H1 (cell line): Measurements from ENCODE around the gene NOXO1. TPM values are rescaled to one million over a fixed set of nuclear protein-coding genes. Genes with fewer than 3 reads are reported as not detected.

ENCODE experiments used
- CTCF ChIA-PET: fragments of 300-600 bp; sonication (Branson Sonifier 250); formaldehyde crosslinking; loops from one replicate; lab custom pipeline; 2021; ENCODE audit not compliant: partially characterized antibody; lab: Charles Lee
- POLR2A ChIA-PET: fragments of 300-600 bp; sonication (Branson Sonifier 250); formaldehyde crosslinking; loops from one replicate; lab custom pipeline; 2021; ENCODE audit warnings: inconsistent platforms; ENCODE audit not compliant: partially characterized antibody; lab: Charles Lee
- DNase-seq, 2 experiments: peaks; one replicate each; pipeline versions ENCODE4 v3.0.0 to v3.0.0-alpha.2; 2010 to 2022; ENCODE audit warnings: low spot score in 2 of 2, low read depth in 1 of 2, mixed read lengths in 1 of 2
- FAIRE-seq: peaks from 2 replicates; lab custom pipeline; 2011; peaks lifted over from hg19 to GRCh38; lab: Jason Lieb, UNC
- H2AFZ ChIP-seq: 2 replicates; pipeline ENCODE4 v1.8.1; 2012; ENCODE audit warnings: low read length, inconsistent platforms
- H2AK5ac ChIP-seq: 2 replicates; pipeline ENCODE4 v1.6.1; 2013; ENCODE audit warnings: low read depth, low read length
- H2BK120ac ChIP-seq: replicated peaks from 2 replicates; pipeline ENCODE3; 2013; ENCODE audit warnings: low read depth, low read length, inconsistent platforms
- H2BK12ac ChIP-seq: 2 replicates; pipeline ENCODE4 v1.6.1; 2013; ENCODE audit warnings: low read depth, low read length
- H2BK15ac ChIP-seq: 2 replicates; pipeline ENCODE4 v1.6.1; 2013; ENCODE audit warnings: low read length
- H2BK20ac ChIP-seq: 2 replicates; pipeline ENCODE4 v1.6.1; 2013; ENCODE audit warnings: low read length
- H2BK5ac ChIP-seq: 2 replicates; pipeline ENCODE4 v1.6.1; 2013; ENCODE audit warnings: low read depth, low read length
- H3K14ac ChIP-seq: 2 replicates; pipeline ENCODE4 v1.6.1; 2013; ENCODE audit warnings: inconsistent platforms; ENCODE audit not compliant: insufficient read length
- H3K18ac ChIP-seq: 2 replicates; pipeline ENCODE4 v1.6.1; 2013; ENCODE audit warnings: low read length; ENCODE audit errors: extremely low read depth
- H3K23ac ChIP-seq: 2 replicates; pipeline ENCODE4 v1.6.1; 2013; ENCODE audit warnings: inconsistent platforms; ENCODE audit not compliant: insufficient read length
- H3K23me2 ChIP-seq: 2 replicates; pipeline ENCODE4 v1.6.1; 2013; ENCODE audit warnings: low read depth, low read length
- H3K27ac ChIP-seq: 2 replicates; pipeline ENCODE4 v1.6.1; 2011; ENCODE audit warnings: low read depth, low read length, inconsistent platforms
- H3K27me3 ChIP-seq, 4 experiments: replicated peaks in 1 of 4; 1 replicate in 1 of 4; 2 replicates in 3 of 4; pipeline versions ENCODE4 v1.6.1 to v1.8.1; 2011 to 2013; ENCODE audit warnings: low read length in 3 of 4, mild to moderate bottlenecking in 3 of 4, inconsistent platforms in 2 of 4, mixed read lengths in 2 of 4, moderate library complexity in 1 of 4; ENCODE audit not compliant: control insufficient read depth in 3 of 4, insufficient read depth in 3 of 4; ENCODE audit errors: extremely low read depth in 1 of 4
- H3K36me3 ChIP-seq, 4 experiments: 2 replicates each; pipeline versions ENCODE4 v1.6.1 to v1.8.1; 2011 to 2013; ENCODE audit warnings: mild to moderate bottlenecking in 4 of 4, low read length in 3 of 4, moderate library complexity in 2 of 4, control low read depth in 1 of 4, inconsistent platforms in 1 of 4; ENCODE audit not compliant: insufficient read depth in 4 of 4, control insufficient read depth in 2 of 4
- H3K4ac ChIP-seq: replicated peaks from 2 replicates; pipeline ENCODE3; 2013; ENCODE audit warnings: low read length, low read depth, mixed read lengths, inconsistent platforms; ENCODE audit not compliant: insufficient read length
- H3K4me1 ChIP-seq, 4 experiments: replicated peaks in 1 of 4; 1 replicate in 1 of 4; 2 replicates in 3 of 4; pipeline versions ENCODE4 v1.6.1 to v1.8.1; 2011 to 2013; ENCODE audit warnings: low read length in 3 of 4, inconsistent platforms in 2 of 4, mixed read lengths in 1 of 4; ENCODE audit not compliant: insufficient read depth in 4 of 4, control insufficient read depth in 3 of 4
- H3K4me2 ChIP-seq, 2 experiments: 2 replicates each; pipeline versions ENCODE4 v1.6.1 to v1.8.1; 2011 to 2013; ENCODE audit warnings: low read depth in 2 of 2, low read length in 2 of 2, control low read depth in 1 of 2, inconsistent platforms in 1 of 2, mild to moderate bottlenecking in 1 of 2; ENCODE audit not compliant: insufficient read depth in 1 of 2
- H3K4me3 ChIP-seq, 4 experiments: fragments of 200-600, 300-600 bp in 1 of 4; sonication (generic), shearing (Covaris generic), sonication (Bioruptor Twin) in 1 of 4; 2 replicates each; pipeline versions ENCODE4 v1.5.1 to v1.8.1; 2011 to 2016; ENCODE audit warnings: low read length in 4 of 4, low read depth in 3 of 4, control low read depth in 2 of 4, inconsistent platforms in 2 of 4, mild to moderate bottlenecking in 2 of 4, mixed read lengths in 1 of 4, moderate library complexity in 1 of 4; ENCODE audit not compliant: insufficient read depth in 2 of 4; ENCODE audit errors: extremely low read depth in 1 of 4
- H3K56ac ChIP-seq: replicated peaks from 2 replicates; pipeline ENCODE3; 2013; ENCODE audit warnings: low read depth, mild to moderate bottlenecking, mixed read lengths, low read length, inconsistent platforms; ENCODE audit not compliant: insufficient read length
- H3K79me1 ChIP-seq: 2 replicates; pipeline ENCODE4 v1.6.1; 2013; ENCODE audit warnings: low read depth, low read length, control low read depth
- H3K79me2 ChIP-seq, 2 experiments: 2 replicates each; pipeline versions ENCODE4 v1.6.1 to v1.8.1; 2012 to 2013; ENCODE audit warnings: low read length in 2 of 2, mild to moderate bottlenecking in 2 of 2, inconsistent platforms in 1 of 2; ENCODE audit not compliant: insufficient read depth in 2 of 2, control insufficient read depth in 1 of 2
- H3K9ac ChIP-seq, 4 experiments: replicated peaks in 1 of 4; 1 replicate in 1 of 4; 2 replicates in 3 of 4; pipeline versions ENCODE4 v1.6.1 to v1.8.1; 2011 to 2013; ENCODE audit warnings: low read depth in 3 of 4, low read length in 3 of 4, control low read depth in 2 of 4, mild to moderate bottlenecking in 2 of 4, moderate library complexity in 2 of 4, inconsistent platforms in 1 of 4; ENCODE audit errors: extremely low read depth in 1 of 4
- H3K9me3 ChIP-seq, 2 experiments: 2 replicates each; pipeline versions ENCODE4 v1.6.1 to v1.8.1; 2012 to 2013; ENCODE audit warnings: mild to moderate bottlenecking in 2 of 2, moderate library complexity in 2 of 2, control low read depth in 1 of 2, inconsistent platforms in 1 of 2, low read depth in 1 of 2, low read length in 1 of 2, mixed read lengths in 1 of 2; ENCODE audit not compliant: insufficient read depth in 2 of 2
- H4K20me1 ChIP-seq, 2 experiments: replicated peaks in 1 of 2; 2 replicates each; pipeline versions ENCODE3 to v1.8.1; 2011 to 2013; ENCODE audit warnings: inconsistent platforms in 2 of 2, low read length in 2 of 2, mild to moderate bottlenecking in 1 of 2; ENCODE audit not compliant: insufficient read depth in 2 of 2, control insufficient read depth in 1 of 2
- H4K5ac ChIP-seq: 2 replicates; pipeline ENCODE4 v1.6.1; 2013; ENCODE audit warnings: low read length, low read depth, mixed read lengths, inconsistent platforms; ENCODE audit not compliant: insufficient read length
- H4K8ac ChIP-seq: 2 replicates; pipeline ENCODE4 v1.8.0; 2013; ENCODE audit warnings: mild to moderate bottlenecking, moderate library complexity, low read length, inconsistent platforms; ENCODE audit not compliant: insufficient read depth; ENCODE audit errors: extremely low read depth
- H4K91ac ChIP-seq: replicated peaks from 2 replicates; pipeline ENCODE3; 2013; ENCODE audit warnings: low read length, mixed read lengths, inconsistent platforms; ENCODE audit not compliant: insufficient read length
- CEBPB ChIP-seq: IDR thresholded peaks from 2 replicates; pipeline ENCODE4 v1.6.1; 2012; ENCODE audit warnings: low read depth, low read length
- CHD2 ChIP-seq: IDR thresholded peaks from 2 replicates; pipeline ENCODE4 v1.6.1; 2012; ENCODE audit warnings: low read length, improper control_type of control experiment
- CTBP2 ChIP-seq: IDR thresholded peaks from 2 replicates; pipeline ENCODE4 v1.7.0; 2011; ENCODE audit warnings: borderline replicate concordance, mild to moderate bottlenecking, moderate library complexity, mixed read lengths, low read length; ENCODE audit not compliant: insufficient read depth, insufficient read length
- E2F6 ChIP-seq: IDR thresholded peaks from 2 replicates; pipeline ENCODE4 v1.6.1; 2012; ENCODE audit warnings: inconsistent platforms
- EZH2 ChIP-seq: fragments of 200-600 bp; sonication (generic); IDR thresholded peaks from 2 replicates; pipeline ENCODE4 v1.7.1; 2012; ENCODE audit warnings: low read depth, mild to moderate bottlenecking, moderate library complexity, low read length, inconsistent platforms; ENCODE audit not compliant: severe bottlenecking
- FOSL1 ChIP-seq: IDR thresholded peaks from 2 replicates; pipeline ENCODE4 v1.6.1; 2011; ENCODE audit warnings: mild to moderate bottlenecking, low read depth, low read length, moderate library complexity; ENCODE audit not compliant: insufficient read depth
- JUND ChIP-seq: IDR thresholded peaks from 2 replicates; pipeline ENCODE4 v1.6.1; 2011; ENCODE audit warnings: mild to moderate bottlenecking, improper control_type of control experiment, low read length
- POLR2A ChIP-seq, 2 experiments: IDR thresholded peaks; 1 replicate in 1 of 2; 2 replicates in 1 of 2; pipeline ENCODE4 v1.6.1; 2011; ENCODE audit warnings: low read depth in 2 of 2, low read length in 2 of 2, mild to moderate bottlenecking in 2 of 2; ENCODE audit errors: control extremely low read depth in 1 of 2
- RAD21 ChIP-seq, 2 experiments: IDR thresholded peaks in 1 of 2; conservative IDR thresholded peaks in 1 of 2; 2 replicates each; pipeline ENCODE4 v1.6.1; 2011; ENCODE audit warnings: low read depth in 2 of 2, low read length in 2 of 2, improper control_type of control experiment in 1 of 2, inconsistent platforms in 1 of 2, mild to moderate bottlenecking in 1 of 2, moderate library complexity in 1 of 2
- RBBP5 ChIP-seq: IDR thresholded peaks from 2 replicates; pipeline ENCODE4 v1.7.1; 2012; ENCODE audit warnings: low read depth, mild to moderate bottlenecking, inconsistent platforms, low read length, moderate library complexity, borderline replicate concordance
- RFX5 ChIP-seq: IDR thresholded peaks from 2 replicates; pipeline ENCODE4 v1.6.1; 2011; ENCODE audit warnings: low read depth, low read length, improper control_type of control experiment, borderline replicate concordance
- TAF7 ChIP-seq: optimal IDR thresholded peaks from 2 replicates; pipeline ENCODE3; 2011; ENCODE audit warnings: low read depth, mild to moderate bottlenecking, inconsistent platforms, low read length, moderate library complexity, borderline replicate concordance
- TCF12 ChIP-seq: IDR thresholded peaks from 2 replicates; pipeline ENCODE4 v1.6.1; 2011; ENCODE audit warnings: low read depth, mild to moderate bottlenecking, low read length
- WGBS, 2 experiments: shearing (Covaris generic) in 1 of 2; methylation state at CpG; one replicate each; pipeline versions ENCODE4 v1.1.6 to v1.1.7; 2013 to 2015; ENCODE audit warnings: low lambda C conversion rate in 2 of 2, mixed read lengths in 2 of 2, inconsistent platforms in 1 of 2, low coverage in 1 of 2, missing lambda C conversion rate in 1 of 2; ENCODE audit not compliant: insufficient replicate concordance in 2 of 2, insufficient coverage in 1 of 2, insufficient read length in 1 of 2; ENCODE audit errors: extremely low coverage in 1 of 2, missing lambda C conversion rate in 1 of 2; 5-methylcytosine and 5-hydroxymethylcytosine counted together
- polyA plus RNA-seq, 7 experiments: library from polyadenylated mRNA; depleted of rRNA in 3 of 7; stranded (reverse) in 5 of 7; unstranded in 2 of 7; fragments of >200 nt in 5 of 7; fragments of 200-250 nt in 2 of 7; gene quantifications; 1 replicate in 5 of 7; 2 replicates in 1 of 7; 4 replicates in 1 of 7; pipeline versions ENCODE4 v1.2.1 to v1.2.3, GENCODE V29; 2011 to 2013; ENCODE audit warnings: missing spikeins in 2 of 7, mixed read lengths in 2 of 7
- total RNA-seq: library from RNA; stranded (reverse); fragmentation: NEBNext Ultra II Directional; extraction: Animal tissue kit (Norgen Biotek cat#: 25700); gene quantifications from 2 replicates; pipeline ENCODE4 v1.2.1, GENCODE V29; 2021

Gene NOXO1
- total and polyA plus RNA-seq, 2 of the 8 experiments (the other 6 are each of a cell fraction or from before 2014, with no cell fraction given): 1.3 to 2.5 TPM

- no peak overlapping the region for H3K4ac ChIP-seq
- H3K14ac ChIP-seq: no peak overlapping the region
- H3K4me3 ChIP-seq: peak overlapping the region in 1 of 4 experiments; percentile 55; a peak in 1 of 8 replicates
- H2BK5ac ChIP-seq: no peak overlapping the region
- CTCF ChIA-PET: interaction anchor here (0.8 to 8.0 kb wide), 10 partner anchors 11 to 106 kb away, joined by 3 to 75 read pairs (median 7); partner anchors contain the start of genes RNF151, RPS2 and TBL3
- no peaks in the 10 kb centered on the region for H3K36me3 ChIP-seq
- H3K56ac ChIP-seq: no peak overlapping the region
- no peaks in the 10 kb centered on the region for H3K9me3 ChIP-seq
- peaks cover 0 to 10% (median 4%) of the 10 kb centered on the region in 4 experiments; a peak in 5 of 7 replicates for H3K4me1 ChIP-seq
- WGBS, 2 experiments: 100% methylated on average over 2 of the region's 10 CpGs; no CpG with 5 or more reads in 1 of the 2 experiments
- FAIRE-seq (no peak), DNase-seq (no peak)
- no peak overlapping the region for H3K23ac ChIP-seq
- H3K18ac ChIP-seq: no peak overlapping the region
- H3K79me1 ChIP-seq: no peaks in the 10 kb centered on the region
- H2BK20ac ChIP-seq: no peak overlapping the region
- H2AK5ac ChIP-seq: no peak overlapping the region
- H2BK15ac ChIP-seq: 0 out of 2 replicates have a peak overlapping the region, but pooled peaks have one; percentile 12
- H4K91ac ChIP-seq: no peak overlapping the region
- H3K27ac ChIP-seq: no peak overlapping the region
- POLR2A ChIA-PET: no interaction called here
- no peak overlapping the region for H2BK120ac ChIP-seq
- H4K20me1 ChIP-seq: no peaks in the 10 kb centered on the region
- no peak overlapping the region for H3K9ac ChIP-seq
- peak overlapping the region; percentile 77; the same call in 1 of the 2 replicates for H4K8ac ChIP-seq
- no peak overlapping the region for H2AFZ ChIP-seq
- H3K79me2 ChIP-seq: no peaks in the 10 kb centered on the region
- H3K27me3 ChIP-seq: peaks cover 0 to 17% (median 9%) of the 10 kb centered on the region in 4 experiments; a peak in 5 of 7 replicates
- no peak overlapping the region for H4K5ac ChIP-seq
- peak overlapping the region in 1 of 2 experiments; percentile 66; a peak in 1 of 4 replicates for H3K4me2 ChIP-seq
- H3K23me2 ChIP-seq: no peaks in the 10 kb centered on the region
- H2BK12ac ChIP-seq: peak overlapping the region; percentile 27; the same call in 1 of the 2 replicates
- no peak for TF ChIP-seq FOSL1
- no peak for TF ChIP-seq RFX5
- no peak for TF ChIP-seq E2F6
- no peak for TF ChIP-seq CHD2
- no peak for TF ChIP-seq EZH2
- no peak for TF ChIP-seq RAD21 (IDR thresholded peaks at IDR 0.05 in 1 of 2, conservative IDR thresholded peaks at IDR 0.05 in 1 of 2; ENCODE audit: low read depth in 2 of 2, low read length in 2 of 2)
- no peak for TF ChIP-seq TCF12
- TF ChIP-seq RBBP5: no peak
- no peak for TF ChIP-seq TAF7
- TF ChIP-seq POLR2A (IDR thresholded peaks at IDR 0.05; ENCODE audit: control extremely low read depth in 1 of 2, low read depth in 2 of 2, low read length in 2 of 2): no peak
- no peak for TF ChIP-seq JUND
- TF ChIP-seq CEBPB: no peak
- no peak for TF ChIP-seq CTBP2
Measured at GRCh38 chr16:1930338-1930720, 50.9 kb downstream of the NOXO1 start.
